ENCODE results near the gene DNTT. TPM values are rescaled to one million over a fixed set of nuclear protein-coding genes. Genes with fewer than 3 reads are reported as not detected.

The DNTT gene
- total and polyA plus RNA-seq, 7 experiments from 2014 or later, result 0.19 to 5.0 (median 2.0) TPM; not detected in 3

DNA sequence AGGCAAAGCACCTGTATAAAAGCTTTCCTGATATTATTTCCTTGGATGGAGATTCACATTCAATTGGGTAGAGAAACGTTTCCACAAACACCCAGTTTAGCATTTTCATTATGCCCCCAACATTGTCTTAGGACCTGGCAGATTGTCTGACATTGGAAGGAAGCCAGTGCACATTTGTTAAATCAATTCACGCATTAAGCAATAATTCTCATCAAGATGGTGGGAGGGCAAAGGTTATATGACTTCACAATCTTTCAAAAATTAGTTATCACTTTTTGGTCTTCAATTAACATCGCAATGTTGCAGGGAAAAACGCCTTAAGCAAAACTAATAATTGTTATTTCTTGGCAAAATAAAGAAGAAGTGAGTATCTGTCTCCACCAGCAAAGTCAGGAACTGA lies 38.2 kb downstream of the DNTT start:
- H3K9me3 Mint-ChIP-seq, result peaks cover 0 to 9% (median 4%) of the 10 kb centered on the region in 11 donors
- intact Hi-C loops (cut with micrococcal nuclease), result no loop called here
- ATAC-seq, result no peak
- Histone ChIP-seq H3K4me3 (ENCODE audit: low read length) (no peak overlapping the region), H3K36me3 (ENCODE audit: control insufficient read depth in 2 of 3, insufficient read depth in 3 of 3, low read length in 3 of 3) (no peaks in the 10 kb centered on the region), H3K9me3 (ENCODE audit: control insufficient read depth in 2 of 3, low read length in 3 of 3) (no peaks in the 10 kb centered on the region), H3K27ac (ENCODE audit: low read depth, low read length) (no peak overlapping the region), H3K4me1 (ENCODE audit: control insufficient read depth in 2 of 2, insufficient read depth in 2 of 2, low read length in 2 of 2) (no peaks in the 10 kb centered on the region), H3K27me3 (ENCODE audit: control insufficient read depth in 2 of 2, insufficient read depth in 2 of 2, low read length in 2 of 2) (no peaks in the 10 kb centered on the region)
- peaks cover 0 to 12% (median 9%) of the 10 kb centered on the region in 5 donors for H3K27me3 Mint-ChIP-seq
- POLR2A ChIA-PET, result no interaction called here
- no peak overlapping the region for H3K4me3 Mint-ChIP-seq
- no peak overlapping the region for H3K27ac Mint-ChIP-seq
- CTCF ChIA-PET, result interaction anchor here (2.0 kb wide), 1 partner anchor 113 kb away, joined by 13 read pairs; no protein-coding TSS in a partner anchor
- peaks cover 0 to 8% (median 0%) of the 10 kb centered on the region in 7 donors for H3K4me1 Mint-ChIP-seq
- H3K36me3 Mint-ChIP-seq, result peaks cover 0 to 4% (median 3%) of the 10 kb centered on the region in 5 donors
- no peak for DNase-seq

DNA sequence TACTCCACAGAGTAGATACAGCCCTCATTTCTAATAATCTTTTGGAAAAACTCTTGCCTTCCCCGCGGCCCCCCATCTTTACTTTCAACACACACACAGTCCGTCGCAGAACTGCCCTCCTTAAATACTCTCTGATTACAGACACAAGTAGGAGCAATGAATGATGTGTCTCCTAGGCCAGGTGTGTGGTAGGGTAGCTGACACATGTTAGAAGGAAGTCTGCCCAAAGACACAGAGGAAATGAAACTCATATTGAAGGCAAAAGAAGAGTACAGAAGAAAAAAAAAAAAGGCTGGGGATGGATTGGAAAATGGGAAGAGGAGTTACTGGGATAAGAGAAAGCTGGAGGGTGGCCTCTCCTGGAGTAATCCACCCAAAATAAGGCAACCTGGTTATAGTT lies 39.9 kb downstream of the DNTT start:
- no peaks in the 10 kb centered on the region for H3K9me3 ChIP-seq (ENCODE audit: control insufficient read depth in 2 of 3, low read length in 3 of 3)
- intact Hi-C loops (cut with micrococcal nuclease), result no loop called here
- no peak for DNase-seq
- no peak for ATAC-seq
- H3K27me3 ChIP-seq (ENCODE audit: control insufficient read depth in 2 of 2, insufficient read depth in 2 of 2, low read length in 2 of 2), result no peaks in the 10 kb centered on the region
- CTCF ChIA-PET, result interaction anchor here (1.3 kb wide), 1 partner anchor 10 kb away, joined by 3 read pairs; no protein-coding TSS in a partner anchor
- Mint-ChIP-seq H3K4me3 (no peak overlapping the region), H3K27ac (no peak overlapping the region), H3K9me3 (peaks cover 0 to 9% (median 4%) of the 10 kb centered on the region in 11 donors), H3K36me3 (peaks cover 0 to 4% (median 3%) of the 10 kb centered on the region in 5 donors), H3K27me3 (peaks cover 0 to 16% (median 12%) of the 10 kb centered on the region in 5 donors), H3K4me1 (peaks cover 0 to 8% (median 0%) of the 10 kb centered on the region in 7 donors)
- H3K4me1 ChIP-seq (ENCODE audit: control insufficient read depth in 2 of 2, insufficient read depth in 2 of 2, low read length in 2 of 2), result no peaks in the 10 kb centered on the region
- H3K4me3 ChIP-seq (ENCODE audit: low read length), result no peak overlapping the region
- POLR2A ChIA-PET, result no interaction called here
- H3K27ac ChIP-seq (ENCODE audit: low read depth, low read length), result no peak overlapping the region
- H3K36me3 ChIP-seq (ENCODE audit: control insufficient read depth in 2 of 3, insufficient read depth in 3 of 3, low read length in 3 of 3), result no peaks in the 10 kb centered on the region

DNA sequence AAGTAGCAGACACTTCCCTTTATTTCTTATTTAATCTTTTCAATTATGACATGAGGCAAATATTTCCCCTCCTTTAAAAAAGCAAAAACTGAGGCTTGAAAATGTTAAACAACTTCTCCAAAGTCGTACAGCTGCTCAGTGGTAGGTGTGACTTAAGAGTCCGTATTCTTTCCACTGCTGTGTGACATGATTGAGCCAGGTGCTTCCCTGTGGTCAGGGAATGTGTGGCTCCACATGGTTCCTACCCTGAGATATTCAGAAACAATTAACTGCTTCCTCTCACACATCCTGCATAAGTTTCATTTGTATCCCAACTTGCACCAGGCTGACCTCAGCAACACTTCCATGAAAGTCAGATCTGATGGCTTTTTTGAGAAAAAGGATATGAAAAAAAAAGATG lies 41.0 kb downstream of the DNTT start:
- H3K4me1 ChIP-seq (ENCODE audit: control insufficient read depth in 2 of 2, insufficient read depth in 2 of 2, low read length in 2 of 2), result no peaks in the 10 kb centered on the region
- Mint-ChIP-seq H3K27ac (no peak overlapping the region), H3K4me1 (peaks cover 0 to 3% (median 0%) of the 10 kb centered on the region in 7 donors), H3K36me3 (peaks cover 0 to 4% (median 3%) of the 10 kb centered on the region in 5 donors), H3K4me3 (no peak overlapping the region), H3K27me3 (peaks cover 0 to 23% (median 17%) of the 10 kb centered on the region in 5 donors), H3K9me3 (peaks cover 0 to 9% (median 4%) of the 10 kb centered on the region in 11 donors)
- H3K27ac ChIP-seq (ENCODE audit: low read depth, low read length), result no peak overlapping the region
- H3K27me3 ChIP-seq (ENCODE audit: control insufficient read depth in 2 of 2, insufficient read depth in 2 of 2, low read length in 2 of 2), result no peaks in the 10 kb centered on the region
- no peaks in the 10 kb centered on the region for H3K36me3 ChIP-seq (ENCODE audit: control insufficient read depth in 2 of 3, insufficient read depth in 3 of 3, low read length in 3 of 3)
- no peak overlapping the region for H3K4me3 ChIP-seq (ENCODE audit: low read length)
- ChIA-PET POLR2A (no interaction called here), CTCF (no interaction called here)
- no peaks in the 10 kb centered on the region for H3K9me3 ChIP-seq (ENCODE audit: control insufficient read depth in 2 of 3, low read length in 3 of 3)
- intact Hi-C loops (cut with micrococcal nuclease), result no loop called here
- no peak for ATAC-seq
- DNase-seq, result no peak

DNA sequence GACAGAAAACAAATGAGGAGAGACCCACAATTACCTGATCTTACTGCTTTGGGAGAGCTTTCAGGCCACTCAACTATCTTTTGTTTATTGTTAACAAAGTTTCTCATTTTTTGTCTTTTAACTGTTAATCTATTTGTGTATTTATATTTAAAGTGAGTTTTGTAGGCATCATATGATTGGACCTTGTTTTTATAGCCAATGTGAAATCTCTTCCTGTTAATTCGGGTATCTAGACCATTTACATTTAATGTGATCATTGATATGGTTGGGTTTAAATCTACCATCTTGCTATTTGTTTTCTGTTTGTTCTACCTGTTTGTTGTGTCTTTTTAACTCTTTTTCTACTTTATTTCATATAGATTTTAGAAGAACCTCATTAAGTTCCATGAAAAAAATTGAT lies 42.1 kb downstream of the DNTT start:
- Histone ChIP-seq H3K9me3 (ENCODE audit: control insufficient read depth in 2 of 3, low read length in 3 of 3) (no peaks in the 10 kb centered on the region), H3K36me3 (ENCODE audit: control insufficient read depth in 2 of 3, insufficient read depth in 3 of 3, low read length in 3 of 3) (no peaks in the 10 kb centered on the region), H3K27me3 (ENCODE audit: control insufficient read depth in 2 of 2, insufficient read depth in 2 of 2, low read length in 2 of 2) (no peaks in the 10 kb centered on the region), H3K4me3 (ENCODE audit: low read length) (no peak overlapping the region), H3K27ac (ENCODE audit: low read depth, low read length) (no peak overlapping the region), H3K4me1 (ENCODE audit: control insufficient read depth in 2 of 2, insufficient read depth in 2 of 2, low read length in 2 of 2) (no peaks in the 10 kb centered on the region)
- DNase-seq, result no peak
- Mint-ChIP-seq H3K4me3 (no peak overlapping the region), H3K36me3 (peaks cover 0 to 4% (median 3%) of the 10 kb centered on the region in 5 donors), H3K27me3 (peaks cover 3 to 28% (median 18%) of the 10 kb centered on the region in 5 donors), H3K27ac (no peak overlapping the region), H3K4me1 (no peaks in the 10 kb centered on the region), H3K9me3 (peaks cover 0 to 9% (median 4%) of the 10 kb centered on the region in 11 donors)
- ChIA-PET POLR2A (no interaction called here), CTCF (no interaction called here)
- no peak for ATAC-seq
- intact Hi-C loops (cut with micrococcal nuclease), result no loop called here

DNA sequence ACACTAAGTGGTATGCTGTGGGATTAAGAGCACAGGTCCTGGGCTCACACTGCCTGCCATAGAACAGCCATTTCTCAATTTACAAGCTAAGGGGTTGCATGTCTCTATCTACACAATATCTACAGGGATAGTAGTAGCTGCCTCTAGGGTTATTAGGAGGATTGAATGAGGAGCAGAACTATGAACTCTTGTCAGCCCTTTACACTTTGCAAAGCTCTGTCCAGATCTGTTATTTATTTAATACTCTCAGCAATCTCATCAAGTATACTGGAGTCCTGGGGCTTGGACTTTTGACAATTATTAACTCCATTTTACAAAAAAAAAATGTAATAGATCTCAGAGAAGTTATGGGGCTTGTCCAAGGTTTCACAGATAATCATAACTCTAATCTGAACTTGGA lies 47.8 kb downstream of the DNTT start:
- DNase-seq (no peak), ATAC-seq (no peak)
- Mint-ChIP-seq H3K4me1 (no peaks in the 10 kb centered on the region), H3K36me3 (no peaks in the 10 kb centered on the region), H3K27ac (no peak overlapping the region), H3K4me3 (no peak overlapping the region), H3K9me3 (peaks cover 0 to 5% (median 0%) of the 10 kb centered on the region in 11 donors), H3K27me3 (peaks cover 15 to 32% (median 18%) of the 10 kb centered on the region in 5 donors)
- ChIA-PET POLR2A (no interaction called here), CTCF (interaction anchor here (0.7 kb wide), 2 partner anchors 15 to 412 kb away, joined by 8 to 9 read pairs; no protein-coding TSS in a partner anchor)
- intact Hi-C loops (cut with micrococcal nuclease), result no loop called here
- Histone ChIP-seq H3K27ac (ENCODE audit: low read depth, low read length) (no peak overlapping the region), H3K9me3 (ENCODE audit: control insufficient read depth in 2 of 3, low read length in 3 of 3) (no peaks in the 10 kb centered on the region), H3K36me3 (ENCODE audit: control insufficient read depth in 2 of 3, insufficient read depth in 3 of 3, low read length in 3 of 3) (no peaks in the 10 kb centered on the region), H3K27me3 (ENCODE audit: control insufficient read depth in 2 of 2, insufficient read depth in 2 of 2, low read length in 2 of 2) (no peaks in the 10 kb centered on the region), H3K4me1 (ENCODE audit: control insufficient read depth in 2 of 2, insufficient read depth in 2 of 2, low read length in 2 of 2) (no peaks in the 10 kb centered on the region), H3K4me3 (ENCODE audit: low read length) (no peak overlapping the region)

DNA sequence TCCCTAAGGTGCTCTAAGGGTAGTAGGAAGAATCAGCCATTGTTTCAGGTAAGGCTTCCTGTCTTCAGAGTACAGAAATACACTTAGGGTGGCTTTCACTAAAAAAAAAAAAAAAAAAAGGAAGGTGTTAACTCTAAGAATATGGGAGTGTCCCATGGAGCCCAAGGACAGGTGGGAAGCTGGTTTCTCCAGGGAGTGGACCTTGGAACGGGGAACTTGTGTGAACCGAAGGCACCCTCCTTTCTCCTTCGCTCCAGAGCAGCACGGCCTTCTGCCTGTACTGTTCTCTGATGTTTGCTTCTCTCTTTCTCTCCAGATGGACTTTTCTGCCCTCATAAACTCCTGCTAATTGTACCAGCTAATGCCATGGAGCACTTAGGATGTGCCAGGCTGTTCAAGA lies 48.3 kb downstream of the DNTT start:
- DNase-seq (no peak), ATAC-seq (no peak)
- CTCF ChIA-PET, result interaction anchor here (0.7 kb wide), 3 partner anchors 13 to 412 kb away, joined by 3 to 9 read pairs (median 8); no protein-coding TSS in a partner anchor
- Mint-ChIP-seq H3K9me3 (no peaks in the 10 kb centered on the region), H3K27me3 (peaks cover 16 to 26% (median 18%) of the 10 kb centered on the region in 5 donors), H3K27ac (no peak overlapping the region), H3K36me3 (no peaks in the 10 kb centered on the region), H3K4me1 (no peaks in the 10 kb centered on the region), H3K4me3 (no peak overlapping the region)
- Histone ChIP-seq H3K4me3 (ENCODE audit: low read length) (no peak overlapping the region), H3K9me3 (ENCODE audit: control insufficient read depth in 2 of 3, low read length in 3 of 3) (no peaks in the 10 kb centered on the region), H3K4me1 (ENCODE audit: control insufficient read depth in 2 of 2, insufficient read depth in 2 of 2, low read length in 2 of 2) (no peaks in the 10 kb centered on the region), H3K36me3 (ENCODE audit: control insufficient read depth in 2 of 3, insufficient read depth in 3 of 3, low read length in 3 of 3) (no peaks in the 10 kb centered on the region), H3K27me3 (ENCODE audit: control insufficient read depth in 2 of 2, insufficient read depth in 2 of 2, low read length in 2 of 2) (no peaks in the 10 kb centered on the region), H3K27ac (ENCODE audit: low read depth, low read length) (no peak overlapping the region)
- POLR2A ChIA-PET, result no interaction called here
- intact Hi-C loops (cut with micrococcal nuclease), result no loop called here

DNA sequence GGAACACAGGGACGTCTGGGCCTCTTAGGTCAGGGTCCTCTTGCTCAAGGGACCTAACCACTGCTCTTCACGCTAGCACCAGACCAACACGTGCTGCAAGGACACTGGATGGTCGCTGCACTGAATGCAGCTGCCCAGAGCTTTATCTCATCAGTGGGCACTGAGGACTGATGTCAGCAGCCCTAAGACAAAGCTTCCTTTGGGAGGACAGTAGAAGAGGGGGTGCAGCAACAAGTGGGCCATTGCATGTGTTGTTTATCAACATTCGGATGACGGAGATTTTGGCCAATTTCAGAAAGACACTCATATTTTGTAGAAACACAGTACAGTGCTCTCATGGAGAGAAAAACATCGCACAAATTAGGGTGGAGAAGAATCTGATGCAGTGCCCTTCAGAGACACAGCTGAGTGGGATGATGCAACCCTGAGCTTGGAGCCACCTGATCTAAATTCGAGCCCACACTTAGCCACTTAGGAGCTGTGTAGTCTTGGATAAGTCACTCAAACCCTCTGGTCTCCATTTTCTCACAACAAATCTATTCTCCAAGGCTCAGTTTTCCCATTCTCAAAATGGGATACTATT lies 52.9 kb downstream of the DNTT start:
- Histone ChIP-seq H3K27ac (ENCODE audit: low read depth, low read length) (no peak overlapping the region), H3K4me3 (ENCODE audit: low read length) (no peak overlapping the region), H3K4me1 (ENCODE audit: control insufficient read depth in 2 of 2, insufficient read depth in 2 of 2, low read length in 2 of 2) (no peaks in the 10 kb centered on the region), H3K9me3 (ENCODE audit: control insufficient read depth in 2 of 3, low read length in 3 of 3) (no peaks in the 10 kb centered on the region), H3K27me3 (ENCODE audit: control insufficient read depth in 2 of 2, insufficient read depth in 2 of 2, low read length in 2 of 2) (no peaks in the 10 kb centered on the region), H3K36me3 (ENCODE audit: control insufficient read depth in 2 of 3, insufficient read depth in 3 of 3, low read length in 3 of 3) (no peaks in the 10 kb centered on the region)
- Mint-ChIP-seq H3K9me3 (no peaks in the 10 kb centered on the region), H3K4me1 (no peaks in the 10 kb centered on the region), H3K4me3 (no peak overlapping the region), H3K27me3 (peaks cover 2 to 20% (median 15%) of the 10 kb centered on the region in 5 donors), H3K36me3 (no peaks in the 10 kb centered on the region), H3K27ac (no peak overlapping the region)
- ATAC-seq (no peak), DNase-seq (no peak)
- intact Hi-C loops (cut with micrococcal nuclease), result no loop called here
- ChIA-PET POLR2A (no interaction called here), CTCF (no interaction called here)

All from naive thymus-derived CD4-positive, alpha-beta T cell (primary cell).